RWPE1 (cell line): ENCODE results near the gene PIWIL1.
A peak's percentile ranks its signal among the peaks of the same experiment; 100 is the strongest.

ENCODE experiments used
- CTCF ChIA-PET: fragments of 350-600 bp; sonication (Branson Sonifier 250); formaldehyde crosslinking; extraction: SDS; loops from one replicate; lab custom pipeline; 2021; lab: Yijun Ruan, JAX
- POLR2A ChIA-PET: fragments of 400-600 bp; formaldehyde crosslinking; extraction: SDS; loops from one replicate; lab custom pipeline; 2020; ENCODE audit warnings: antibody characterized with exemption; ENCODE audit not compliant: low non-redundant PET; lab: Yijun Ruan, JAX
- DNase-seq: peaks from one replicate; pipeline ENCODE4 v3.0.0; 2012; ENCODE audit warnings: low spot score
- H3K27ac ChIP-seq: fragments of 450-650 bp; 2 replicates; pipeline ENCODE4 v1.5.1; 2017
- CTCF ChIP-seq: fragments of 450-650 bp; conservative IDR thresholded peaks from 2 replicates; pipeline ENCODE4 v1.5.1; 2017; ENCODE audit warnings: low read depth, mild to moderate bottlenecking

PIWIL1 gene

GRCh38 chr12:130350715-130351114 is 13.0 kb downstream of the PIWIL1 start:
- CTCF ChIA-PET = no interaction called here
- DNase-seq = no peak
- no peak for TF ChIP-seq CTCF

GRCh38 chr12:130351326-130351725 is 13.6 kb downstream of the PIWIL1 start:
- peak; percentile 89 for DNase-seq
- H3K27ac ChIP-seq = no peak overlapping the region
- CTCF ChIA-PET = interaction anchor here (0.7 kb wide), 1 partner anchor 102 kb away, joined by 4 read pairs; no protein-coding TSS in a partner anchor
- POLR2A ChIA-PET = no interaction called here
- TF ChIP-seq CTCF = no peak

More at GRCh38 chr12:130350715-130351114, 13.0 kb downstream of the PIWIL1 start:
- H3K27ac ChIP-seq = no peak overlapping the region; the same call in 1 of the 2 replicates
- POLR2A ChIA-PET = no interaction called here

GRCh38 chr12:130353081-130353480 is 15.4 kb downstream of the PIWIL1 start:
- POLR2A ChIA-PET = no interaction called here
- H3K27ac ChIP-seq = no peak overlapping the region
- CTCF ChIA-PET = no interaction called here
- no peak for TF ChIP-seq CTCF
- DNase-seq = no peak

GRCh38 chr12:130354407-130354806 is 16.7 kb downstream of the PIWIL1 start:
- CTCF ChIA-PET = interaction anchor here (0.7 kb wide), 1 partner anchor 689 kb away, joined by 3 read pairs; no protein-coding TSS in a partner anchor
- POLR2A ChIA-PET = no interaction called here
- TF ChIP-seq CTCF = no peak
- DNase-seq = no peak
- H3K27ac ChIP-seq = no peak overlapping the region

GRCh38 chr12:130356222-130356621 is 18.5 kb downstream of the PIWIL1 start:
- TF ChIP-seq CTCF = no peak
- ChIA-PET POLR2A (no interaction called here), CTCF (no interaction called here)
- no peak overlapping the region for H3K27ac ChIP-seq
- no peak for DNase-seq

GRCh38 chr12:130357241-130357640 is 19.6 kb downstream of the PIWIL1 start:
- DNase-seq = no peak
- no peak overlapping the region for H3K27ac ChIP-seq
- ChIA-PET POLR2A (no interaction called here), CTCF (interaction anchor here (0.7 kb wide), 1 partner anchor 65 kb away, joined by 3 read pairs; no protein-coding TSS in a partner anchor)
- TF ChIP-seq CTCF = no peak
